ENCODE measurements around the gene IRF2.

The IRF2 gene

GRCh38 chr4:184428787-184429186, 45.6 kb downstream of the IRF2 start:
- DNase-seq: no peak

- no peak for DNase-seq
Measured at GRCh38 chr4:184427687-184428086, 46.7 kb downstream of the IRF2 start.

GRCh38 chr4:184427093-184427492, 47.3 kb downstream of the IRF2 start:
- DNase-seq: no peak

- DNase-seq: no peak
Measured at GRCh38 chr4:184424993-184425758, 49.2 kb downstream of the IRF2 start.

- no peak for DNase-seq
Measured at GRCh38 chr4:184424279-184424678, 50.1 kb downstream of the IRF2 start.

GRCh38 chr4:184423003-184423686, 51.2 kb downstream of the IRF2 start:
- no peak for DNase-seq

GRCh38 chr4:184422378-184422777, 52.0 kb downstream of the IRF2 start:
- DNase-seq: no peak

GRCh38 chr4:184421533-184422155, 52.7 kb downstream of the IRF2 start:
- peak in 1 of 5 donors; percentile 58 for DNase-seq

GRCh38 chr4:184420881-184421416, 53.4 kb downstream of the IRF2 start:
- peak in 1 of 5 donors; percentile 40 for DNase-seq

- DNase-seq: peak in 1 of 5 donors; percentile 72
Measured at GRCh38 chr4:184420402-184420801, 53.9 kb downstream of the IRF2 start.

GRCh38 chr4:184419976-184420375, 54.4 kb downstream of the IRF2 start:
- DNase-seq: no peak

GRCh38 chr4:184417802-184418511, 56.4 kb downstream of the IRF2 start:
- peak in 1 of 5 donors; percentile 85 for DNase-seq

GRCh38 chr4:184416913-184417734, 57.2 kb downstream of the IRF2 start:
- DNase-seq: peak in 4 of 5 donors; percentile 15 to 85 (median 19)

- DNase-seq: peak in 1 of 5 donors; percentile 18
Measured at GRCh38 chr4:184415071-184415470, 59.3 kb downstream of the IRF2 start.

- no peak for DNase-seq
Measured at GRCh38 chr4:184413261-184414046, 60.9 kb downstream of the IRF2 start.

GRCh38 chr4:184410748-184411147, 63.6 kb downstream of the IRF2 start:
- DNase-seq: no peak

- peak in 3 of 5 donors; percentile 18 to 59 (median 25) for DNase-seq
Measured at GRCh38 chr4:184409911-184410692, 64.2 kb downstream of the IRF2 start.

GRCh38 chr4:184409502-184409901, 64.8 kb downstream of the IRF2 start:
- no peak for DNase-seq

GRCh38 chr4:184408684-184409081, 65.7 kb downstream of the IRF2 start:
- no peak for DNase-seq
